H9 (cell line): Measurements from ENCODE around the gene DDX1. TPM values are rescaled to one million over a fixed set of nuclear protein-coding genes. Genes with fewer than 3 reads are reported as not detected.

Source experiments
- DNase-seq: peaks from one replicate; pipeline ENCODE4 v3.0.0-alpha.2; 2017
- H2AFZ ChIP-seq: one replicate; pipeline ENCODE4 v1.6.1; 2013; ENCODE audit warnings: mild to moderate bottlenecking, low read length, control low read depth, moderate library complexity
- H2AK5ac ChIP-seq: 2 replicates; pipeline ENCODE4 v1.6.1; 2013; ENCODE audit warnings: low read length, control low read depth, mixed read lengths; ENCODE audit not compliant: insufficient read length
- H2BK120ac ChIP-seq: one replicate; pipeline ENCODE4 v1.6.1; 2013; ENCODE audit warnings: low read depth, mild to moderate bottlenecking, low read length, control low read depth, inconsistent platforms; ENCODE audit not compliant: poor library complexity, severe bottlenecking
- H2BK12ac ChIP-seq: 2 replicates; pipeline ENCODE4 v1.6.1; 2013; ENCODE audit warnings: low read length, control low read depth, mixed read lengths, low read depth; ENCODE audit not compliant: insufficient read length
- H2BK15ac ChIP-seq: 2 replicates; pipeline ENCODE4 v1.6.1; 2013; ENCODE audit warnings: low read depth, low read length, control low read depth
- H2BK20ac ChIP-seq: one replicate; pipeline ENCODE4 v1.6.1; 2013; ENCODE audit warnings: low read depth, mild to moderate bottlenecking, low read length, control low read depth, inconsistent platforms; ENCODE audit not compliant: poor library complexity, severe bottlenecking
- H2BK5ac ChIP-seq: 2 replicates; pipeline ENCODE4 v1.6.1; 2013; ENCODE audit warnings: low read length, control low read depth, mixed read lengths; ENCODE audit not compliant: insufficient read length
- H3K14ac ChIP-seq: 2 replicates; pipeline ENCODE4 v1.6.1; 2013; ENCODE audit warnings: low read length, control low read depth; ENCODE audit not compliant: insufficient read depth
- H3K18ac ChIP-seq: 2 replicates; pipeline ENCODE4 v1.6.1; 2013; ENCODE audit warnings: low read depth, mild to moderate bottlenecking, mixed read lengths, low read length, control low read depth; ENCODE audit not compliant: insufficient read length
- H3K23ac ChIP-seq: 2 replicates; pipeline ENCODE4 v1.6.1; 2013; ENCODE audit warnings: low read length, control low read depth, mixed read lengths, low read depth; ENCODE audit not compliant: insufficient read length
- H3K23me2 ChIP-seq: 2 replicates; pipeline ENCODE4 v1.6.1; 2013; ENCODE audit warnings: low read depth, mild to moderate bottlenecking, mixed read lengths, low read length, control low read depth; ENCODE audit not compliant: insufficient read length, poor library complexity, severe bottlenecking
- H3K27ac ChIP-seq: 2 replicates; pipeline ENCODE4 v1.5.1; 2013; ENCODE audit warnings: low read length, control low read depth, mixed read lengths, low read depth; ENCODE audit not compliant: insufficient read length
- H3K27me3 ChIP-seq: 2 replicates; pipeline ENCODE4 v1.6.1; 2013; ENCODE audit warnings: low read length, control low read depth, inconsistent platforms; ENCODE audit not compliant: insufficient read depth
- H3K4ac ChIP-seq: 2 replicates; pipeline ENCODE4 v1.6.1; 2013; ENCODE audit warnings: low read depth, mild to moderate bottlenecking, control low read depth, inconsistent platforms, low read length, moderate library complexity
- H3K4me1 ChIP-seq: 2 replicates; pipeline ENCODE4 v1.6.1; 2013; ENCODE audit warnings: low read length, control low read depth, inconsistent platforms; ENCODE audit not compliant: insufficient read depth
- H3K4me2 ChIP-seq: 2 replicates; pipeline ENCODE4 v1.6.1; 2013; ENCODE audit warnings: low read length, control low read depth, mixed read lengths; ENCODE audit not compliant: insufficient read length, insufficient read depth
- H3K56ac ChIP-seq: 2 replicates; pipeline ENCODE4 v1.6.1; 2013; ENCODE audit warnings: low read depth, mild to moderate bottlenecking, mixed read lengths, low read length, control low read depth; ENCODE audit not compliant: insufficient read length
- H3K79me1 ChIP-seq: 2 replicates; pipeline ENCODE4 v1.6.1; 2013; ENCODE audit warnings: low read depth, mild to moderate bottlenecking, moderate library complexity, low read length, control low read depth, inconsistent platforms; ENCODE audit not compliant: insufficient read depth, poor library complexity, severe bottlenecking
- H3K79me2 ChIP-seq: 2 replicates; pipeline ENCODE4 v1.6.1; 2013; ENCODE audit warnings: low read length, control low read depth, inconsistent platforms; ENCODE audit not compliant: insufficient read depth
- H3K9ac ChIP-seq: 2 replicates; pipeline ENCODE4 v1.6.1; 2013; ENCODE audit warnings: low read length, control low read depth, mixed read lengths; ENCODE audit not compliant: insufficient read length; ENCODE audit errors: extremely low read depth
- H3K9me3 ChIP-seq: one replicate; pipeline ENCODE4 v1.6.1; 2013; ENCODE audit warnings: low read depth, low read length, inconsistent platforms; ENCODE audit not compliant: control insufficient read depth
- H3T11ph ChIP-seq: one replicate; pipeline ENCODE4 v1.6.1; 2013; ENCODE audit warnings: mild to moderate bottlenecking, low read length, control low read depth, inconsistent platforms
- H4K20me1 ChIP-seq: one replicate; pipeline ENCODE4 v1.6.1; 2013; ENCODE audit not compliant: control insufficient read depth, insufficient read length, insufficient read depth
- H4K5ac ChIP-seq: 2 replicates; pipeline ENCODE4 v1.6.1; 2013; ENCODE audit warnings: low read depth, mild to moderate bottlenecking, mixed read lengths, low read length, control low read depth; ENCODE audit not compliant: insufficient read length
- H4K8ac ChIP-seq: replicated peaks from 2 replicates; pipeline ENCODE4 v1.6.1; 2013; ENCODE audit warnings: low read length, control low read depth, mixed read lengths, low read depth; ENCODE audit not compliant: insufficient read length
- H4K91ac ChIP-seq: 2 replicates; pipeline ENCODE4 v1.6.1; 2013; ENCODE audit warnings: low read depth, mild to moderate bottlenecking, moderate library complexity, mixed read lengths, low read length, control low read depth; ENCODE audit not compliant: insufficient read length
- H3K27ac Mint-ChIP-seq, 3 experiments: 2 replicates in 2 of 3; 3 replicates in 1 of 3; pipeline ENCODE4 v1.8.0; 2020 to 2021; ENCODE audit warnings: mixed read lengths in 3 of 3, mild to moderate bottlenecking in 1 of 3, moderate library complexity in 1 of 3
- H3K27me3 Mint-ChIP-seq: 2 replicates; pipeline ENCODE4 v1.8.0; 2021; ENCODE audit warnings: low read depth, mild to moderate bottlenecking, moderate library complexity, mixed read lengths
- H3K36me3 Mint-ChIP-seq, 3 experiments: 2 replicates in 2 of 3; 3 replicates in 1 of 3; pipeline ENCODE4 v1.8.0; 2020 to 2021; ENCODE audit warnings: low read depth in 3 of 3, mixed read lengths in 3 of 3; ENCODE audit not compliant: insufficient read depth in 1 of 3
- H3K4me1 Mint-ChIP-seq, 2 experiments: 2 replicates each; pipeline ENCODE4 v1.8.0; 2020; ENCODE audit warnings: mixed read lengths in 2 of 2
- H3K4me3 Mint-ChIP-seq, 2 experiments: 2 replicates in 1 of 2; 3 replicates in 1 of 2; pipeline ENCODE4 v1.8.0; 2020 to 2021; ENCODE audit warnings: mild to moderate bottlenecking in 2 of 2, mixed read lengths in 2 of 2, moderate library complexity in 1 of 2
- H3K9me3 Mint-ChIP-seq, 2 experiments: 2 replicates in 1 of 2; 3 replicates in 1 of 2; pipeline ENCODE4 v1.8.0; 2020; ENCODE audit warnings: mild to moderate bottlenecking in 2 of 2, mixed read lengths in 2 of 2, moderate library complexity in 1 of 2
- WGBS: extraction: QIAGEN DNeasy Blood & Tissue Kit; methylation state at CpG from one replicate; pipeline ENCODE4 v1.1.7; 2013; ENCODE audit warnings: missing lambda C conversion rate, low lambda C conversion rate, mixed read lengths; ENCODE audit not compliant: insufficient read length; ENCODE audit errors: extremely low coverage; 5-methylcytosine and 5-hydroxymethylcytosine counted together
- total RNA-seq: library from RNA; stranded (reverse); gene quantifications from 2 replicates; pipeline ENCODE4 v1.2.1, GENCODE V29; 2021
- TF ChIP-seq, protein P1 (sequence below): fragments of 200-600 bp; sonication (generic); conservative IDR thresholded peaks from 3 replicates; pipeline ENCODE4 v1.8.0; 2021; ENCODE audit warnings: antibody characterized with exemption, mild to moderate bottlenecking

The DDX1 gene
- total RNA-seq, 1 experiment from 2014 or later: 120 TPM

DNA sequence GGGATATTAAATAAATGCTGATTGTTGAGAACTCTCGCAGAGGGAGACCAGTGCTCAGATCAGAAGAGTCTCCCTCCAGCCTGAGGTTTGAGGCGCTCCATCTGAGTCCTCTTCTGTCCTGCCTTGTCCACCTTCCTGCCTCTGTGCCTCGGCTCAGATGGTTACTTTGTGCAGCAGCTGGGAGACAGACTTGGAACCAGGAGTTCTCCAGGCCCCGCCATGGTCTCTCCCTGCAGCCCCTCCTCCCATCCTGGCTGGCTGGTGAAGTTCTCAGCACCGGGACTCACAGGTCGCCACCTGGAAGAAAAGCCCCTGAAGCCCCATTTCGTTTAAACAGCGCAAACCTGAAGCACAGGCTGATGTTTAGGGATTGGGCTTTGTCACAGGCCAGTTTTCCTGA lies 60.6 kb downstream of the DDX1 start:
- H4K91ac ChIP-seq: no peak overlapping the region
- no CpG with 5 or more reads among the region's 8 CpGs for WGBS
- H3K36me3 Mint-ChIP-seq: no peaks in the 10 kb centered on the region; a peak in 1 of 7 replicates
- H3K27me3 ChIP-seq: no peaks in the 10 kb centered on the region
- no peak overlapping the region; the same call in 1 of the 2 replicates for H3K14ac ChIP-seq
- H3K27ac Mint-ChIP-seq: 0 out of 7 replicates have a peak overlapping the region, but pooled peaks of 1 of the 3 experiments have one; percentile 64
- no peaks in the 10 kb centered on the region for H3K9me3 ChIP-seq
- peaks cover 5 to 7% of the 10 kb centered on the region in 2 experiments for H3K4me1 Mint-ChIP-seq
- H3K23me2 ChIP-seq: no peaks in the 10 kb centered on the region
- H3K4me3 Mint-ChIP-seq: no peak overlapping the region
- TF ChIP-seq, protein P1, sequence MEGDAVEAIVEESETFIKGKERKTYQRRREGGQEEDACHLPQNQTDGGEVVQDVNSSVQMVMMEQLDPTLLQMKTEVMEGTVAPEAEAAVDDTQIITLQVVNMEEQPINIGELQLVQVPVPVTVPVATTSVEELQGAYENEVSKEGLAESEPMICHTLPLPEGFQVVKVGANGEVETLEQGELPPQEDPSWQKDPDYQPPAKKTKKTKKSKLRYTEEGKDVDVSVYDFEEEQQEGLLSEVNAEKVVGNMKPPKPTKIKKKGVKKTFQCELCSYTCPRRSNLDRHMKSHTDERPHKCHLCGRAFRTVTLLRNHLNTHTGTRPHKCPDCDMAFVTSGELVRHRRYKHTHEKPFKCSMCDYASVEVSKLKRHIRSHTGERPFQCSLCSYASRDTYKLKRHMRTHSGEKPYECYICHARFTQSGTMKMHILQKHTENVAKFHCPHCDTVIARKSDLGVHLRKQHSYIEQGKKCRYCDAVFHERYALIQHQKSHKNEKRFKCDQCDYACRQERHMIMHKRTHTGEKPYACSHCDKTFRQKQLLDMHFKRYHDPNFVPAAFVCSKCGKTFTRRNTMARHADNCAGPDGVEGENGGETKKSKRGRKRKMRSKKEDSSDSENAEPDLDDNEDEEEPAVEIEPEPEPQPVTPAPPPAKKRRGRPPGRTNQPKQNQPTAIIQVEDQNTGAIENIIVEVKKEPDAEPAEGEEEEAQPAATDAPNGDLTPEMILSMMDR: no peak
- no peak overlapping the region for H3K27ac ChIP-seq
- no peak overlapping the region for H2BK120ac ChIP-seq
- no peak overlapping the region for H3K23ac ChIP-seq
- H3T11ph ChIP-seq: no peak overlapping the region
- no peak overlapping the region for H2BK12ac ChIP-seq
- no peak overlapping the region for H3K18ac ChIP-seq
- H3K56ac ChIP-seq: no peak overlapping the region
- H4K20me1 ChIP-seq: no peaks in the 10 kb centered on the region
- DNase-seq: no peak
- no peak overlapping the region for H4K5ac ChIP-seq
- H4K8ac ChIP-seq: no peak overlapping the region
- no peak overlapping the region for H2BK20ac ChIP-seq
- no peaks in the 10 kb centered on the region for H3K4me1 ChIP-seq
- no peak overlapping the region for H3K4me2 ChIP-seq
- H2AK5ac ChIP-seq: no peak overlapping the region
- H3K79me2 ChIP-seq: no peaks in the 10 kb centered on the region
- no peak overlapping the region for H3K4ac ChIP-seq
- H3K9me3 Mint-ChIP-seq: no peaks in the 10 kb centered on the region
- no peaks in the 10 kb centered on the region for H3K79me1 ChIP-seq
- no peak overlapping the region for H2AFZ ChIP-seq
- peaks cover 2% of the 10 kb centered on the region for H3K27me3 Mint-ChIP-seq
- H2BK15ac ChIP-seq: no peak overlapping the region
- no peak overlapping the region for H3K9ac ChIP-seq
- H2BK5ac ChIP-seq: no peak overlapping the region
